ENCODE data around the gene PPP1R9A. TPM values are rescaled to one million over a fixed set of nuclear protein-coding genes. Genes with fewer than 3 reads are reported as not detected.

Gene PPP1R9A
- total RNA-seq, 4 donors from 2014 or later = 15.7 to 37.6 (median 27.6) TPM

DNA sequence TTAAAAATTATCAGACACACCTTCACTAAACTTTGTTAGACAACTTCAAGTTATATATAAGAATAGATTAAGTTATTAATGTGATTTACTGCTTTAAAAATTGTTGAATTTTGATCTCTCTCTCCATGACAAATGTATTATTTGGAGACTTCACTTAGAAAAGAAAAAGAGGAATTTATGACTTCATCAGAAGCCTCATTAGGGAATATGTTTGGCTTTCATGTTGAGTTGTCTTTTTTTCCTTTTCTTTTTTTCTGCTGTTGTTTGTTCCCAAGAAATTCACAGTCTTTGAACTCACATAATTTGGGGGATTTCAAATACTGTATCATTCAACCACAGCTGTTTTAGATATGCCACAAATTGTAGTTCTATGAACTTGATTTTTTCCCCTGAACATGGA is 149.5 kb downstream of the PPP1R9A start:
- TF ChIP-seq EP300 (IDR thresholded peaks at IDR 0.05) (no peak), POLR2A (IDR thresholded peaks at IDR 0.05) (no peak)
- TF ChIP-seq, protein P1, sequence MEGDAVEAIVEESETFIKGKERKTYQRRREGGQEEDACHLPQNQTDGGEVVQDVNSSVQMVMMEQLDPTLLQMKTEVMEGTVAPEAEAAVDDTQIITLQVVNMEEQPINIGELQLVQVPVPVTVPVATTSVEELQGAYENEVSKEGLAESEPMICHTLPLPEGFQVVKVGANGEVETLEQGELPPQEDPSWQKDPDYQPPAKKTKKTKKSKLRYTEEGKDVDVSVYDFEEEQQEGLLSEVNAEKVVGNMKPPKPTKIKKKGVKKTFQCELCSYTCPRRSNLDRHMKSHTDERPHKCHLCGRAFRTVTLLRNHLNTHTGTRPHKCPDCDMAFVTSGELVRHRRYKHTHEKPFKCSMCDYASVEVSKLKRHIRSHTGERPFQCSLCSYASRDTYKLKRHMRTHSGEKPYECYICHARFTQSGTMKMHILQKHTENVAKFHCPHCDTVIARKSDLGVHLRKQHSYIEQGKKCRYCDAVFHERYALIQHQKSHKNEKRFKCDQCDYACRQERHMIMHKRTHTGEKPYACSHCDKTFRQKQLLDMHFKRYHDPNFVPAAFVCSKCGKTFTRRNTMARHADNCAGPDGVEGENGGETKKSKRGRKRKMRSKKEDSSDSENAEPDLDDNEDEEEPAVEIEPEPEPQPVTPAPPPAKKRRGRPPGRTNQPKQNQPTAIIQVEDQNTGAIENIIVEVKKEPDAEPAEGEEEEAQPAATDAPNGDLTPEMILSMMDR (IDR thresholded peaks at IDR 0.05) = no peak
- H3K9me3 ChIP-seq = no peaks in the 10 kb centered on the region

GRCh38 chr7:95059842-95060313 is 152.5 kb downstream of the PPP1R9A start:
- H3K27me3 ChIP-seq = no peaks in the 10 kb centered on the region
- H3K9me3 ChIP-seq = no peaks in the 10 kb centered on the region
- H3K36me3 ChIP-seq = no peaks in the 10 kb centered on the region
- WGBS, 2 donors = 85 to 88% methylated on average over 4 of the region's 4 CpGs
- H3K27ac ChIP-seq = no peak overlapping the region
- DNase-seq (ENCODE audit: low spot score in 2 of 2) = no peak
- peaks cover 0 to 10% (median 0%) of the 10 kb centered on the region in 4 donors for H3K4me1 ChIP-seq
- H3K4me3 ChIP-seq = no peak overlapping the region
- TF ChIP-seq, protein P1 (IDR thresholded peaks at IDR 0.05) = no peak
- no peak for TF ChIP-seq POLR2A (IDR thresholded peaks at IDR 0.05)
- TF ChIP-seq EP300 (IDR thresholded peaks at IDR 0.05) = no peak

More for the DNA sequence above, 149.5 kb downstream of the PPP1R9A start:
- no peak overlapping the region for H3K4me3 ChIP-seq
- no peaks in the 10 kb centered on the region for H3K36me3 ChIP-seq
- no peak for DNase-seq (ENCODE audit: low spot score in 2 of 2)
- no peak overlapping the region for H3K27ac ChIP-seq
- H3K4me1 ChIP-seq = peaks cover 0 to 10% (median 0%) of the 10 kb centered on the region in 4 donors
- H3K27me3 ChIP-seq = no peaks in the 10 kb centered on the region

GRCh38 chr7:95062901-95063300 is 155.5 kb downstream of the PPP1R9A start:
- no peak for DNase-seq (ENCODE audit: low spot score in 2 of 2)
- no peak overlapping the region for H3K4me3 ChIP-seq
- peaks cover 0 to 6% (median 0%) of the 10 kb centered on the region in 4 donors for H3K4me1 ChIP-seq
- no peaks in the 10 kb centered on the region for H3K36me3 ChIP-seq
- H3K27me3 ChIP-seq = no peaks in the 10 kb centered on the region
- H3K9me3 ChIP-seq = no peaks in the 10 kb centered on the region
- H3K27ac ChIP-seq = no peak overlapping the region
- TF ChIP-seq, protein P1 (IDR thresholded peaks at IDR 0.05) = no peak
- TF ChIP-seq POLR2A (IDR thresholded peaks at IDR 0.05) (no peak), EP300 (IDR thresholded peaks at IDR 0.05) (no peak)

GRCh38 chr7:95066737-95067530 is 159.5 kb downstream of the PPP1R9A start:
- Histone ChIP-seq H3K4me3 (no peak overlapping the region), H3K27ac (no peak overlapping the region), H3K36me3 (no peaks in the 10 kb centered on the region), H3K9me3 (no peaks in the 10 kb centered on the region), H3K27me3 (no peaks in the 10 kb centered on the region), H3K4me1 (peaks cover 0 to 6% (median 0%) of the 10 kb centered on the region in 4 donors)
- no peak for DNase-seq (ENCODE audit: low spot score in 2 of 2)
- TF ChIP-seq POLR2A (IDR thresholded peaks at IDR 0.05) = no peak
- TF ChIP-seq, protein P1 (IDR thresholded peaks at IDR 0.05) = no peak
- TF ChIP-seq EP300 (IDR thresholded peaks at IDR 0.05) = no peak
- WGBS, 2 donors = 68 to 74% methylated on average over 6 of the region's 6 CpGs

DNA sequence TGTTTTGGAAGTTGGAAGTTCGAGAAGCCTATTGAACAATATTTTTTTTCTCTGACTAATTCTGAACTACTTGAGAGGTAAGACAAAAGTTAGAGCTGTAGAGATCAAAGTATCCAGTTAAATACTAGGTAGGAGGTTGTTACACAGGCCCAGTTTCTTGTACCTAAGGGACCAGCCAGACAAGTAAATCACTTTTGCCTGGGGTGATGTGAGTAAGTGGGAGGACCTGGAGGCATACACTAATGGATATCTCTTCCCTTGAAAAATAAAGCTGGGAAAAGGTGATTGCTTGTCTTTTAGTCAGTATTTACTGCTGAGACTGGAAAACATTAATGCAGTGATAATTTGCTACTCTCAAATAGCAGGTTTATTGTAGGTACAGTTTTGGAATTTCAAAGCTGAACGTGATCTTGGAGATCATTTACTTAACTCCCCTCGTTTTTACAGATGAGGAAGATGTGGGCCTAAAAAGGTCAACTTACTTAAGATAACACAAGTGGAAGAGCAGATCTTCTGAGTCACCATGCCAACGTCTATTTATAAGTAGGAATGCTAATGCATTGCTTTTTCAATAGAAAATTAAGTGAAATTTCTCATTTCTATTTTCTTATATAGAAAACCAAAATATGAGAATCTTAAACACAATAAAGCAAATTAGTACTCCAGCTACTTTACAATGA is 181.3 kb downstream of the PPP1R9A start:
- Histone ChIP-seq H3K4me1 (peaks cover 0 to 8% (median 0%) of the 10 kb centered on the region in 4 donors), H3K4me3 (no peak overlapping the region), H3K36me3 (no peaks in the 10 kb centered on the region), H3K9me3 (no peaks in the 10 kb centered on the region), H3K27ac (no peak overlapping the region), H3K27me3 (no peaks in the 10 kb centered on the region)
- WGBS, 2 donors = 64% methylated on average over 4 of the region's 4 CpGs
- no peak for DNase-seq (ENCODE audit: low spot score in 2 of 2)
- TF ChIP-seq EP300 (IDR thresholded peaks at IDR 0.05) (no peak), POLR2A (IDR thresholded peaks at IDR 0.05) (no peak)

Measured in tibial nerve (tissue), 4 donors.